NCI-H1417 (cell line): ENCODE results near the gene MPL.

ENCODE experiments used
- DNase-seq, 3 experiments: peaks; one replicate each; lab custom pipeline; 2025; lab: John Stamatoyannopoulos, UW

MPL gene

DNA sequence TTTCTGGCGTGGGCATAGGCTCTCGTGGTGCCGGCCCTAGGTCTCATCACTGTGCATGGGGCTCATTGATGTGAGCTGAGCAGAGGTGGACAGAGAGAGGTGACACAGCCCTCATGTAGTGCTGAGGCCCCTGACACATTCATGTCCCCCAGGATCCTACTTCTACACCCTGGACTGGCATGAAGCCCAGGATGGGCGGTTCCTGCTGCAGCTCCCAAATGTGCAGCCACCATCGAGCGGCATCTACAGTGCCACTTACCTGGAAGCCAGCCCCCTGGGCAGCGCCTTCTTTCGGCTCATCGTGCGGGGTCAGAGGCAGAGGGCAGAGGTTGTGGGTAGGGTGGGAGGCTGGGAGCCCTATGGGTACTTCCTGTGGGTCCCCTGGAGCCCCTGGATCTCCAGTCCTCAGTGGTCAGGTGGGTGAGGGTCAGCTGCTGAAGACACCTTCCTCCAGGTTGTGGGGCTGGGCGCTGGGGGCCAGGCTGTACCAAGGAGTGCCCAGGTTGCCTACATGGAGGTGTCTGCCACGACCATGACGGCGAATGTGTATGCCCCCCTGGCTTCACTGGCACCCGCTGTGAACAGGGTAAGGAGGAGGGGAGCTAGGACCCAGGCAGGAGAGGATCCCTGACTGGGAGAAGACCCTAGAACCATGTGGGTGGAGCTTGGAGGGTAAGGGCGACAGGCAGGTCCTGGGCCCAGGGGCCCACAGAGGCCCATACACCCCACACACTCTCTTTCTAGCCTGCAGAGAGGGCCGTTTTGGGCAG lies 30.7 kb upstream of the MPL start:
- DNase-seq = no peak

DNA sequence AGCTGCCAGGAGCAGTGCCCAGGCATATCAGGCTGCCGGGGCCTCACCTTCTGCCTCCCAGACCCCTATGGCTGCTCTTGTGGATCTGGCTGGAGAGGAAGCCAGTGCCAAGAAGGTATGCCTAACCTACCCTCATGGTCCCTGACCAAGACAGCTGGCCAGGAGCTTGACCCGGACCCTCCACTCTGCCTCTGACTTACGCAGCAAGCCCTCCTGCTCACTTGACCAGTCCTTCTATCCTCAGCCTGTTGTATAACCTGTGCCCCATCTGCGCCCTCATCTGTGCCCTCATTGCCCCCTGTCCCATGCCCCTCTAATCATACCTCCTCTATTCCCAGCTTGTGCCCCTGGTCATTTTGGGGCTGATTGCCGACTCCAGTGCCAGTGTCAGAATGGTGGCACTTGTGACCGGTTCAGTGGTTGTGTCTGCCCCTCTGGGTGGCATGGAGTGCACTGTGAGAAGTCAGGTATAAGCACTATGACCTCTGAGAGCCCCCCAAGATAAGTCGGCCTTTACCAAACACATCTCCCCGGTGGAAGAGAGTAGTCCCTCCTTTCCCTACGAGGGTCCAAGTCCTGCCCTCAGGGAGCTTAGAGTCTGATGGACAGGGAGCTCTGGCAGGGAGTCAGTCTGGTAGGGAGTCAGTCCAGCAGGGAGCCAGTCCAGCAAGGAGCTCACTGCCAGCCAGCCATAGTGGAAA lies 30.0 kb upstream of the MPL start:
- DNase-seq = no peak

DNA sequence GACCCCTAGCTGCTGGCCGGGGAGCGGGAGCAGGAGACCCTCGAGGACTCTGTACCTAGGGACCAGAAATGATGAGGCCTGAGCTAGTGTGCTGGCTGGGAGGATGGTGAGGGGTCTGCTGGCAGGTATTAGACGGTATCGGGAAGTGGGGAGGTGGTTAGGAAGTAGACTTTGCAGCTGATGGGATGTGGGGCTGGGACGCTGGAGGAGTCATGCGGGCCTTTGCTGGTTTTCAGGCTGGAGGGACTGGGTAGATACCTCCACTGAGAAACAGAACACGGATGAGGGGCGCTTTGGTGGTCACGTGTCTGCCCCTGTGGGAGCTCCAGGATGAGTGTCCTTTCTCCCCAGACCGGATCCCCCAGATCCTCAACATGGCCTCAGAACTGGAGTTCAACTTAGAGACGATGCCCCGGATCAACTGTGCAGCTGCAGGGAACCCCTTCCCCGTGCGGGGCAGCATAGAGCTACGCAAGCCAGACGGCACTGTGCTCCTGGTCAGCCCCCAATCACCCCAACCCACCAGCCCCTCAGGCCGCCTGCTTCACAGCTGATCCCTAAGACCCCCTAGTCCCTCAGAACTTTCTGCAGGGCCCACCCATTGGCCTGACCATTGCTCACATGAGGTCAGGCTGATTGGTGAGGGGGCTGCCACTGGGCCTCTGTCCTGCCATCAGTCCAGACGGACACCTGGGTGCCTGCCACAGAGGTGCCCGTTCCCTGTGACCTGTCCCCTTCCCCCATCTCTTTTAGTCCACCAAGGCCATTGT lies 28.8 kb upstream of the MPL start:
- DNase-seq = no peak

DNA sequence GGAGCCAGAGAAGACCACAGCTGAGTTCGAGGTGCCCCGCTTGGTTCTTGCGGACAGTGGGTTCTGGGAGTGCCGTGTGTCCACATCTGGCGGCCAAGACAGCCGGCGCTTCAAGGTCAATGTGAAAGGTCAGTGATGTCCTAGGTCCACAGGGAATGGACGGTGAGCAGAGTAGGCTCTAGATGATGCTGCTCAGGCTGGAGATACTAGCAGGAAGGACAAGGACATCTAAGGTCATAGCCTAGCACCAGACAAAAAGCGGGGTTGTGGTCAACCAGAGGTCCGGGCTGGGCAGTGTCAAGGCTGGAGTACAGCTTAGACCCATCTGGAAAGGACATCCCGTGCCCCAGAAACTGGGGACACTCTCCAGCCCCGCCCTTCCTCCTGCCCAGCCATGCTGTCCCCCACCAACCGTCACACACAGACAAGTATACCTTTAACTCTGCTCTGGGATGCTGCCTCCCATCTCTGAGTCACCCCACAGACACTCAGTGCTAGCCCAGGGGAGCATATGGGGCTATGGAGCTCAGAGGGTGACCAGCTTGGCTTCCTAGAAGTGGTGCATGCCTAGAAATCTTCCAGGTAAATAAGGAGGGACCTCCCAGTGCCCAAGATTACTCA lies 28.1 kb upstream of the MPL start:
- no peak for DNase-seq

DNA sequence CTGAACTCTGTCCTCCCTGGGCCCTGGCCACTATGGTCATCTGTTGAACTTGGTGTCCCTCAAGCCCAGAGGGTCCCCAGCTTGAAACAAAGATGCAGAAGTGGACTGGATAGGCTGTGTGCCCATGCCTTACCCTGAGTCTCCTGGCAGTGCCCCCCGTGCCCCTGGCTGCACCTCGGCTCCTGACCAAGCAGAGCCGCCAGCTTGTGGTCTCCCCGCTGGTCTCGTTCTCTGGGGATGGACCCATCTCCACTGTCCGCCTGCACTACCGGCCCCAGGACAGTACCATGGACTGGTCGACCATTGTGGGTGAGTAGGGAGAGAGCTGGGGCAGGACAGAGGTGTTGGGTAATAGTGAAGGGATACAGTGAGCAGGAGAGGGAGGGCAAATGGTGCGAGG lies 26.1 kb upstream of the MPL start:
- no peak for DNase-seq

DNA sequence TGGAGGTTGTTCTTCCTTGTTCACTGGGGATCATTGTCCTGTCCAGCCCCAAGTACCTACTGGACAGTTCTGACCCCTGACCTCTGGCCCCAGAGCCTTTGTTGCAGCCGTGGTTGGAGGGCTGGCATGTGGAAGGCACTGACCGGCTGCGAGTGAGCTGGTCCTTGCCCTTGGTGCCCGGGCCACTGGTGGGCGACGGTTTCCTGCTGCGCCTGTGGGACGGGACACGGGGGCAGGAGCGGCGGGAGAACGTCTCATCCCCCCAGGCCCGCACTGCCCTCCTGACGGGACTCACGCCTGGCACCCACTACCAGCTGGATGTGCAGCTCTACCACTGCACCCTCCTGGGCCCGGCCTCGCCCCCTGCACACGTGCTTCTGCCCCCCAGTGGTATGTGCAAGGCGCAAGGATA lies 25.4 kb upstream of the MPL start:
- DNase-seq = no peak

DNA sequence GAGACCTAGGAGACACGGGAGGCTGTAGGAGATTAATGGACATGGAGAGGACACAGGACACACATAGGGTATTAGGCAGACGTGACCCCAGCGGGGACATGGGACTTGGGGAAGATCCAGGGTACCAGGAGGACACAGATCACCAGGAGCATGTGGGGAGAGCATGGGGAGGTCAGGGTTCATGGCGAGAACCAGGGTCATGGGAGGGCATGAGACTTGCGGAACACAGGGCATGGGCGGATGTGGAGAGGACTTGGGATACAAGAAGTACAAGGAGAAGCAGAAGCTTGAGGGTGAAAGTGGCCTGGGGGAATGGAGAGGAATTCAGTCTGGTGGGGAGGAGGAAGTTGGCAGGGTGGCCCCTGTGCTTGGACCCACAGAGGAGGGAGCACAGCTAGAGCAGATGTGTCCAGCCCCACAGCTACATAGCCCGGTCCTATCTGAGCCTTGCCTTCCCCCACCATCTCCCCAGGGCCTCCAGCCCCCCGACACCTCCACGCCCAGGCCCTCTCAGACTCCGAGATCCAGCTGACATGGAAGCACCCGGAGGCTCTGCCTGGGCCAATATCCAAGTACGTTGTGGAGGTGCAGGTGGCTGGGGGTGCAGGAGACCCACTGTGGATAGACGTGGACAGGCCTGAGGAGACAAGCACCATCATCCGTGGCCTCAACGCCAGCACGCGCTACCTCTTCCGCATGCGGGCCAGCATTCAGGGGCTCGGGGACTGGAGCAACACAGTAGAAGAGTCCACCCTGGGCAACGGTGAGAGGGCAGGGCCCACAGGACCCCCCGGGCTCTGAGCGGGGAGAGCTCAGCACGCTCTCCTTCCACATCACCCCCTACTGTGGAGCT lies 24.7 kb upstream of the MPL start:
- no peak for DNase-seq

DNA sequence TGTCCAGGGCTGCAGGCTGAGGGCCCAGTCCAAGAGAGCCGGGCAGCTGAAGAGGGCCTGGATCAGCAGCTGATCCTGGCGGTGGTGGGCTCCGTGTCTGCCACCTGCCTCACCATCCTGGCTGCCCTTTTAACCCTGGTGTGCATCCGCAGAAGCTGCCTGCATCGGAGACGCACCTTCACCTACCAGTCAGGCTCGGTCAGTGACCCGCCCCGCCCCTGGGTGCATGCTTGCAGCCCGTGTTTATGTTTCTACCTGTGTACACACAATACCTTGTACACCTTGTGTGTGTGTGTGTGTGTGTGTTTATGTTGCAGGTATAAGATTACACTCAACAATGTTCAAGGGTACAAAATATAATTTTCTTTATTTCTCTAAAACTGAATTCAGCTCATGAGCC lies 23.8 kb upstream of the MPL start:
- no peak for DNase-seq

DNA sequence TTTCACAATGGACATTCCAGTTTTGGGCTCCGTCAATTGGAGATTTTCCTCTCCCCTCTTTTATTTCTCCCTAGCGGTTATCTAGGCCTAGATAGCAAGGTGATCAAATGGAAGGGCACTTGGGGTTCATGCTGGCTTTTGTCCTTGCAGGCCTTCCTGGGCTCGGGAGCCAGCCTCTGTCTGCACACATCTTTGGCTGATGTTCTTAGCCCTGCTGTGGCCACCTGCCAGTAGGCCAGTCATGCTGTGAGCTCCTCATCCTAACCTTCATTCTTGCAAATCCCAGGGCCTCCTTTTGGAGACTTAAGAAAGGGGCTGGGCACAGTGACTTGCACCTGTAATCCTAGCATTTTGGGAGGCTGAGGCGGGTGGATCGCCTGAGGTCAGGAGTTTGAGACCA lies 23.4 kb upstream of the MPL start:
- no peak for DNase-seq

DNA sequence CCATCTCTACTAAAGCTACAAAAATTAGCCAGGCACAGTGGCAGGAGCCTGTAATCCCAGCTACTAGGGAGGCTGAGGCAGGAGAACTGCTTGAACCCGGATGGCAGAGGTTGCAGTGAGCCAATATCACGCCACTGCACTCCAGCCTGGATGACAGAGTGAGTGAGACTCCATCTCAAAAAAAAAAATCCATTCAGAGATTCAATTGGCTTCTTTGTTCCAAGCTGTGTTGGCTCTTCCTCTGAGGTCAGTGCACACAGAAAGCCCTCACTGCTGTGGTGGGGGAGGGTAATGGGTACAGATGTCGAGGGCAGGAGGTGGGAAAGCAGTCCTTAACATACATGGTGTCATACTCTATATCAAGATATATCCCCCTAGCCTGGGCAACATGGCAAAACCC lies 22.1 kb upstream of the MPL start:
- no peak for DNase-seq

DNA sequence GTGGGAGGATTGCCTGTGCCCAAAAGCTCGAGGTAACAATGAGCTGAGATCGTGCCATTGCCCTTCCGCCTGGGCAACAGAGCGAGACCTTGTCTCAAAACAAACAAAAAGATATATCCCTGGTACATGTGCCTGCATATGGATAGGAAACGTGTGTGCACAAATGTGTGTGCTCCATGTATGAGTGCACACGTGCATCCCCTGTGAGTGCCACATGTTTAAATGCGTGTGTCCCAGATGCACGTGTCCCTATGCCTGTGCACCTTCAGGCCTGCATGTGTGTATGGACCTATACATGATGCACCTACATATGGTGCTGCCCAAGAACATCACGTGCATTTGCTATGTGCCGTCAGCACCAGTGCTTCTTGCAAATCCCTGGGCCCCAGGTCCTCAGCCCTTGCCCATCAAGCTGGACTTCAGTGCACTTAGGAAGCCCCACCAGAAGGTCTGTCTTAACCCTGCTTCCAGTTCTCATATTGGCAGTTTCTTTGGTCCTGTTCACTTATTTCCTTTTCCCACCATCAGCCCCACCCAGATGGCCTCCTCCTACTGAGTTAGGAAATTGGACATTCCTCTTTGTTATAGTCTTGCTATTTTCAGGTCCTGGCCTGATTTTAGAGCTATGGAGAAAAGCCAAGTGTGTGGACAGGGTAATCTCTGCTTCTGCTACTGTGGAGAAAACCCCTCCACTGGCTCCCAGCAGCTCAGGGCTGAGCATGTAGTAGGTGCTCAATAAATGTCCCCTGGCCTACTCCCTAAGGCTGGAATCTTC lies 21.5 kb upstream of the MPL start:
- DNase-seq = no peak

DNA sequence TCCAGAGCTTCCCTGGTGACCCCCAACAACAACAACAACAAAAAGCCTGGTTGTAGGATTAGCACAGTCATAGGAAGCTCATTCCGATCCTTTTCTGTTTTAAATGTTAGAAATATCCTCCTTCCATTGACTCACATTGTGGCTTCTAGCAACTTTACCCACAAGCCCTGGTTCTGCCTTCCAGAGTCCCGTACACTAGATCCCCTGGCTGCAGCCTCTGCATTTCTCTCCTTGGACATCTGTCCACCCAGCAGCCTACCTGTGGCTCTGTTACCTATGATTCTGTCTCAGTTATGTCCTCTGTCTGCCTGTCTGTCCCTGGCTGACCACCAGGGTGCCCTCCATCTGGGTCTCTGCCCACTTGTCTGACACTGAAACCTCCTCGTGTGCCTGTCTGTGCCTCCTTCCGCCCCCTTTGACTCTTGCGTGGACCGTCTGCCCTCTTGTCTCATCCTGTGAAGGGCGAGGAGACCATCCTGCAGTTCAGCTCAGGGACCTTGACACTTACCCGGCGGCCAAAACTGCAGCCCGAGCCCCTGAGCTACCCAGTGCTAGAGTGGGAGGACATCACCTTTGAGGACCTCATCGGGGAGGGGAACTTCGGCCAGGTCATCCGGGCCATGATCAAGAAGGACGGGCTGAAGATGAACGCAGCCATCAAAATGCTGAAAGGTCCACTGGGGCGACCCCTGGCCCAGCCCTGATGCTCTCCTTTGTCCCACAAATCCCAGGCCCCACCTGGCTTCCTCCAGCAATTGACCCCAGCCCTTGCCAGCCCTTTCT lies 20.7 kb upstream of the MPL start:
- DNase-seq = no peak

DNA sequence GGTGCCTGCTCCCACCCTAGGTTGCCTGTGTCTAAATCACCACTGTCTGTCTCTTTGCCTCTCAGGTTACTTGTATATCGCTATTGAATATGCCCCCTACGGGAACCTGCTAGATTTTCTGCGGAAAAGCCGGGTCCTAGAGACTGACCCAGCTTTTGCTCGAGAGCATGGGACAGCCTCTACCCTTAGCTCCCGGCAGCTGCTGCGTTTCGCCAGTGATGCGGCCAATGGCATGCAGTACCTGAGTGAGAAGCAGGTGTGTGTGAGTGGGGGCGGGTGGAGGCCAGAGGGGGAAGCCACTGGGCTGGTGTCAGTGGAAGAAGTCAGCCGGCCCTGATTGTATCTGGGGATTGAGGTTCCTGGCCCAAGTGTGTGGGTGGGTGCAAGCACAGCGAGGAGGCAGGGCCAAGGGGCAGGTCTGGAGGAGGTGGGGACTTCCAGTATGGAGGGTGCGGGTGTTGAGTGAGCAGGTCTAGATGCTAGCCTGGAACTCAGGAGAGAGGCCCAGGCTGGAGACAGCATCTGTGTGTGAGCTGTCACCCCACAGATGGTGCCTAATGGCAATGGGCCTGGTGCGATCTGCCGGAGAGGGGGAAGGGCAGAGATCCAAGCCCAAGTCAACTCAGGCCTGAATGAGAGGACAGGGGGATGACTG lies 19.7 kb upstream of the MPL start:
- DNase-seq = no peak

DNA sequence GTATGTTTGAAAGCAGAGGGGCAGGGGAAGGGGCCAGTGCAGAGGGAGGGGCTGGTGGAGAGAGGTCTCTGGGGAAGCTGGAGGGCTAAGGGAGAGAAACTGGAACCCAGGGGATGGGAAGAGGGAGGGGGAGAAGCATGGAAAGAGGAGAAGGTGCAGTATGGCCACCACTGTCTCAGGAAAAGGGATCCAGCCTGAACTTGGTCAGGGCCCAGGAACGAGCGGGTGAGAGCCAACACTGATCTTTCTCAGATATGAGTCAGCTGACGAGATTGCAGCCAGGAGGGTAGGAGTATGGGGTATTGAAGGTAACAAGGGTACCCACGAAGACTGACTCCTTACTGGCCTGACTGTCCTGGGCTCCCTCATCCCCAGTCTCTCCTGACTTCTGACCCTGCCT lies 18.8 kb upstream of the MPL start:
- DNase-seq = no peak

DNA sequence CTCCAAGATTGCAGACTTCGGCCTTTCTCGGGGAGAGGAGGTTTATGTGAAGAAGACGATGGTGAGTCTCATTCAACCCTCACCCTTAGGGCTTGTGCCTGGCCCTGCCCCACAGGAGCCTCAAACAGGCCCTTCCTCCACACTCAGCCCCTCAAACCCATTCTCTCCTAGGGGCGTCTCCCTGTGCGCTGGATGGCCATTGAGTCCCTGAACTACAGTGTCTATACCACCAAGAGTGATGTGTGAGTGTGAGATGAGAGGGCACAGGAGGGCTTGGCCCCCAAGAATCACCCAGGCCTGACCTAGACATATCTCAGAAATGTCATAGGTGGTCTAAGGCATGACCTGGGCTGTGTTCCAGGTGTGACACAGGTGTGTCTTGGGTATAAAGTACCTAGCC lies 18.3 kb upstream of the MPL start:
- DNase-seq = no peak

DNA sequence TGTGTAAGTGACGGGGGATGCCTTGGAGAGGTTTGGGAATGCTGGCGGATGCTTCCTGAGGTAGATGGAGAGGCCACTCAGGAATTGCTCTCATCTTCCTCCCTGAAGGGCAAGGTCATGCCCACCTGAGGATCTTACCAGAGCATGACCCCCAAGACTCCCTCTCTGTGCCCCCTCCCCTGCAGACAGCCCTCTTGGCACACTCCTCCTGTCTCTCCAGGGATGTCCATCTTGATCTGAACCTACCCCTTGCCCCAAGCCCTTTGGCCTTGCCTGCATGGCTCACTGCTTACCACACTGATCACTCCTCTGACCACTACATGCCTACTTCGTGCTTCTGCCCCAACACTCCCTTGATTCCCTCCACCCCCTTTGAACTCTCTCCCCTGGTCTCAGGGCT lies 17.9 kb upstream of the MPL start:
- DNase-seq = no peak

DNA sequence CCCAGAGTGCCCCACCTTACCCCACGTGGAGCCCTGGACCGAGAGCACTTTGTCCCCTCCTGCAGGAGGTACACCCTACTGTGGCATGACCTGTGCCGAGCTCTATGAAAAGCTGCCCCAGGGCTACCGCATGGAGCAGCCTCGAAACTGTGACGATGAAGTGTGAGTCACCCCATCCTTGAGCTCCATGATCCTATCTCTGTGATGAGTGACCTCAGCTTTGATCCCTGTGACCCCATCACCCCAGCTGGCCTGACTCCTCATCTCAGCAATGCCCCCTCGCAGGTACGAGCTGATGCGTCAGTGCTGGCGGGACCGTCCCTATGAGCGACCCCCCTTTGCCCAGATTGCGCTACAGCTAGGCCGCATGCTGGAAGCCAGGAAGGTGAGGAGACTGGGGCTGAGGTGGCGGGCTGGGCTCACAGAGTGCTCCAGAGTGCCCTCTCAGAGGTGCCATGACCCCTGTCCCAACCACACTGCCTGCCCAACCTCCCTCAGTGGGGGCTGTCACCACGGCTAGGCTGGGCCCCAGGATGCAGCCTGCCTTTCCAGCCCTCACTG lies 16.2 kb upstream of the MPL start:
- no peak for DNase-seq

DNA sequence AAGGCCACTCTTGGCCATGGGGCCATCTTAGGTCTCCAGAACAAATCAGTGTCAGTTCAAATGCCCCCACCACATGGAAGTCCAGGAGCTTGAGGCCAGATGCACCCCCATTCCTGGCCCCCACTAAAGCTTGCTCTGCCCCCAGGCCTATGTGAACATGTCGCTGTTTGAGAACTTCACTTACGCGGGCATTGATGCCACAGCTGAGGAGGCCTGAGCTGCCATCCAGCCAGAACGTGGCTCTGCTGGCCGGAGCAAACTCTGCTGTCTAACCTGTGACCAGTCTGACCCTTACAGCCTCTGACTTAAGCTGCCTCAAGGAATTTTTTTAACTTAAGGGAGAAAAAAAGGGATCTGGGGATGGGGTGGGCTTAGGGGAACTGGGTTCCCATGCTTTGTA lies 15.1 kb upstream of the MPL start:
- DNase-seq = no peak

DNA sequence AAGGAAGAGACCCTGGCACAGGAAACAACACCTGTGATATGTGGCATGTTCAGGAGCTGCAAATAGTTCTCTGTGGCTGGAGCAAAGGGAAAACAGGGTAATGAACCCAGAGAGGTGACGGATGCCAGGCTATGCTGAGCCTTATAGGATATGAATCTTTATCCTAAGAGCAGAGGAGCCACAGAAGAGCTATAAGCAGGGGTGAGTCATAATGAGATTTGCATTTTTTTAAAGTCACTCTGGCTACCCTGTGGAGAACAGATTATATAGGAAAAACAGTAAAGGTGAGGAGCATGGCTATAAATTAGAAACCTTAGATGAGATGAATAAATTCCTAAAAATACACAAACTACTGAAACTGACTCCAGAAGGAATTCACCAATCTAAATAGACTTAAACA lies 12.8 kb upstream of the MPL start:
- no peak for DNase-seq
